ENCODE data around the gene MELTF. TPM values are rescaled to one million over a fixed set of nuclear protein-coding genes. Genes with fewer than 3 reads are reported as not detected.

MELTF gene
- total and polyA plus RNA-seq, 2 of the 13 experiments (the other 11 are each of a cell fraction or from before 2014, with no cell fraction given): 3.2 to 7.5 TPM

DNA sequence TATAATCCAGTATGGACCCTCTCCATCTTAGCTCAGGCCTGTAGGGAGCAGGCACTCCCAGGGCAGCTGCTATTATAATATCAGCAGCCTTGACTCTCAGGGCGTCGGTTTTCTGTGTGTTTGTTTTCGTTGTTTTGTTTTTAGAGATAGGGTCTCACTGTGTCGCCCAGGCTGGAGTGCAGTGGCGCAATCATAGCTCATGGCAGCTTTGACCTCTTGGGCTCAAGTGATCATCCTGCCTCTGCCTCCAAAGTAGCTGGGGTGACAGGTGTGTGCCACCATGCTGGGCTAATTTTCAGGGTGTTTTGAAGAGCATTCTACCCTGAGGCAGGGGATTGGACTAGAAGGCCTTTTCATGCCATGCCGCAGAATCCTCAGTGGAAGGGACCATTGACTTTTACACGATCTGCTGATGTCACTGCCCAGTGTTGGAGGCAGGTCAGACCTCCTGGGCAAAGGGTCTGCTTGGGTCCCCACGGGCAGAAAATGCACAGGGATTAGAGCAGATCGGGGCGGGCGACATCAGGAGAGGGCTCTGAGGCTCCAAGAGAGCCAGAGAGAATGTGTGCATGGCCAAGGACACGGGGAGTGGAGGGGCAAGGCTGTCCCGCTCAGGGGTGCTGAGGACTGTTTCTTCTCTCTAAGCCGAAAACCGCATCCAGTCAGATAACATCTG is 7.8 kb downstream of the MELTF start:
- no peaks in the 10 kb centered on the region for H3K9me3 ChIP-seq (ENCODE audit: low read length)
- no peaks in the 10 kb centered on the region for H4K20me1 ChIP-seq (ENCODE audit: insufficient read depth, low read length)
- intact Hi-C loops (cut with micrococcal nuclease; ENCODE audit: unreplicated experiment): no loop called here
- no peak overlapping the region for H3K9ac ChIP-seq (ENCODE audit: insufficient read depth, low read depth, low read length)
- peaks cover 30% of the 10 kb centered on the region for H3K4me1 ChIP-seq (ENCODE audit: insufficient read depth, low read length)
- CTCF ChIA-PET (ENCODE audit: low intra/inter-chr PET ratio, low total read pairs): no interaction called here
- no peak for FAIRE-seq
- POLR2A ChIA-PET: no interaction called here
- no peak overlapping the region for H3K4me2 ChIP-seq (ENCODE audit: low read depth, low read length)
- no peak overlapping the region for H2AFZ ChIP-seq (ENCODE audit: low read length)
- H3K36me3 ChIP-seq (replicated peaks in 1 of 2; ENCODE audit: control insufficient read depth in 1 of 2, insufficient read depth in 2 of 2, low read length in 2 of 2): no peaks in the 10 kb centered on the region; a peak in 1 of 5 replicates
- BruUV-seq (replicated peaks): no TSS peak
- in situ Hi-C loops (cut with HindIII; ENCODE audit: extremely low pct_ligation_motif_present, low pct_unique_long_range_greater_than_20kb): no loop called here
- no peaks in the 10 kb centered on the region for H3K79me2 ChIP-seq (ENCODE audit: insufficient read depth, low read length)
- WGBS (ENCODE audit: low lambda C conversion rate): 79% methylated on average over 15 of the region's 15 CpGs
- H3K4me3 ChIP-seq (replicated peaks in 1 of 3; ENCODE audit: insufficient read depth in 1 of 3, low read depth in 2 of 3, low read length in 3 of 3): no peak overlapping the region
- no peak overlapping the region for H3K27ac ChIP-seq (ENCODE audit: extremely low read length, insufficient read depth, low read length)
- ATAC-seq: peak; percentile 6; the same call in 1 of the 3 replicates
- no peak for DNase-seq (ENCODE audit: low spot score)
- no peaks in the 10 kb centered on the region for H3K27me3 ChIP-seq (ENCODE audit: control insufficient read depth in 1 of 2, insufficient read depth in 2 of 2, low read length in 2 of 2)
- TF ChIP-seq GATAD2A (CRISPR knock-in tag; IDR thresholded peaks at IDR 0.05): no peak
- TF ChIP-seq CEBPB (IDR thresholded peaks at IDR 0.05; ENCODE audit: borderline replicate concordance, low read depth, low read length): peak; percentile 32; the same call in 1 of the 2 replicates
- peak; percentile 97 for TF ChIP-seq ZNF121 (CRISPR knock-in tag; IDR thresholded peaks at IDR 0.05)
- peak; percentile 96; the same call in 1 of the 2 replicates for TF ChIP-seq ZFP90 (CRISPR knock-in tag; IDR thresholded peaks at IDR 0.05; ENCODE audit: borderline replicate concordance)
- TF ChIP-seq, protein P1, sequence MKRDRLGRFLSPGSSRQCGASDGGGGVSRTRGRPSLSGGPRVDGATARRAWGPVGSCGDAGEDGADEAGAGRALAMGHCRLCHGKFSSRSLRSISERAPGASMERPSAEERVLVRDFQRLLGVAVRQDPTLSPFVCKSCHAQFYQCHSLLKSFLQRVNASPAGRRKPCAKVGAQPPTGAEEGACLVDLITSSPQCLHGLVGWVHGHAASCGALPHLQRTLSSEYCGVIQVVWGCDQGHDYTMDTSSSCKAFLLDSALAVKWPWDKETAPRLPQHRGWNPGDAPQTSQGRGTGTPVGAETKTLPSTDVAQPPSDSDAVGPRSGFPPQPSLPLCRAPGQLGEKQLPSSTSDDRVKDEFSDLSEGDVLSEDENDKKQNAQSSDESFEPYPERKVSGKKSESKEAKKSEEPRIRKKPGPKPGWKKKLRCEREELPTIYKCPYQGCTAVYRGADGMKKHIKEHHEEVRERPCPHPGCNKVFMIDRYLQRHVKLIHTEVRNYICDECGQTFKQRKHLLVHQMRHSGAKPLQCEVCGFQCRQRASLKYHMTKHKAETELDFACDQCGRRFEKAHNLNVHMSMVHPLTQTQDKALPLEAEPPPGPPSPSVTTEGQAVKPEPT (CRISPR knock-in tag; IDR thresholded peaks at IDR 0.05; ENCODE audit: low read depth): no peak
- TF ChIP-seq CEBPG (CRISPR knock-in tag; IDR thresholded peaks at IDR 0.05): peak; percentile 52; the same call in 1 of the 2 replicates
- TF ChIP-seq GATA4 (IDR thresholded peaks at IDR 0.05; ENCODE audit: borderline replicate concordance, low read depth): no peak
- no peak for TF ChIP-seq HIC2 (CRISPR knock-in tag; IDR thresholded peaks at IDR 0.05; ENCODE audit: low read depth)
- TF ChIP-seq, protein P2, sequence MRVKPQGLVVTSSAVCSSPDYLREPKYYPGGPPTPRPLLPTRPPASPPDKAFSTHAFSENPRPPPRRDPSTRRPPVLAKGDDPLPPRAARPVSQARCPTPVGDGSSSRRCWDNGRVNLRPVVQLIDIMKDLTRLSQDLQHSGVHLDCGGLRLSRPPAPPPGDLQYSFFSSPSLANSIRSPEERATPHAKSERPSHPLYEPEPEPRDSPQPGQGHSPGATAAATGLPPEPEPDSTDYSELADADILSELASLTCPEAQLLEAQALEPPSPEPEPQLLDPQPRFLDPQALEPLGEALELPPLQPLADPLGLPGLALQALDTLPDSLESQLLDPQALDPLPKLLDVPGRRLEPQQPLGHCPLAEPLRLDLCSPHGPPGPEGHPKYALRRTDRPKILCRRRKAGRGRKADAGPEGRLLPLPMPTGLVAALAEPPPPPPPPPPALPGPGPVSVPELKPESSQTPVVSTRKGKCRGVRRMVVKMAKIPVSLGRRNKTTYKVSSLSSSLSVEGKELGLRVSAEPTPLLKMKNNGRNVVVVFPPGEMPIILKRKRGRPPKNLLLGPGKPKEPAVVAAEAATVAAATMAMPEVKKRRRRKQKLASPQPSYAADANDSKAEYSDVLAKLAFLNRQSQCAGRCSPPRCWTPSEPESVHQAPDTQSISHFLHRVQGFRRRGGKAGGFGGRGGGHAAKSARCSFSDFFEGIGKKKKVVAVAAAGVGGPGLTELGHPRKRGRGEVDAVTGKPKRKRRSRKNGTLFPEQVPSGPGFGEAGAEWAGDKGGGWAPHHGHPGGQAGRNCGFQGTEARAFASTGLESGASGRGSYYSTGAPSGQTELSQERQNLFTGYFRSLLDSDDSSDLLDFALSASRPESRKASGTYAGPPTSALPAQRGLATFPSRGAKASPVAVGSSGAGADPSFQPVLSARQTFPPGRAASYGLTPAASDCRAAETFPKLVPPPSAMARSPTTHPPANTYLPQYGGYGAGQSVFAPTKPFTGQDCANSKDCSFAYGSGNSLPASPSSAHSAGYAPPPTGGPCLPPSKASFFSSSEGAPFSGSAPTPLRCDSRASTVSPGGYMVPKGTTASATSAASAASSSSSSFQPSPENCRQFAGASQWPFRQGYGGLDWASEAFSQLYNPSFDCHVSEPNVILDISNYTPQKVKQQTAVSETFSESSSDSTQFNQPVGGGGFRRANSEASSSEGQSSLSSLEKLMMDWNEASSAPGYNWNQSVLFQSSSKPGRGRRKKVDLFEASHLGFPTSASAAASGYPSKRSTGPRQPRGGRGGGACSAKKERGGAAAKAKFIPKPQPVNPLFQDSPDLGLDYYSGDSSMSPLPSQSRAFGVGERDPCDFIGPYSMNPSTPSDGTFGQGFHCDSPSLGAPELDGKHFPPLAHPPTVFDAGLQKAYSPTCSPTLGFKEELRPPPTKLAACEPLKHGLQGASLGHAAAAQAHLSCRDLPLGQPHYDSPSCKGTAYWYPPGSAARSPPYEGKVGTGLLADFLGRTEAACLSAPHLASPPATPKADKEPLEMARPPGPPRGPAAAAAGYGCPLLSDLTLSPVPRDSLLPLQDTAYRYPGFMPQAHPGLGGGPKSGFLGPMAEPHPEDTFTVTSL (CRISPR knock-in tag; IDR thresholded peaks at IDR 0.05; ENCODE audit: borderline replicate concordance): no peak
- TF ChIP-seq ZNF460 (CRISPR knock-in tag; IDR thresholded peaks at IDR 0.05; ENCODE audit: borderline replicate concordance): peak; percentile 84
- peak; percentile 91 for TF ChIP-seq ZNF672 (CRISPR knock-in tag; IDR thresholded peaks at IDR 0.05)

All from HepG2 (cell line).